HepG2 (cell line): ENCODE data around the gene DNAJC4. TPM values are rescaled to one million over a fixed set of nuclear protein-coding genes. Genes with fewer than 3 reads are reported as not detected.

ENCODE experiments used
- ATAC-seq: fragments of 200-7000 bp; cut with Tn5 transposase; 3 replicates; pipeline ENCODE4 v1.9.1; 2020; ENCODE audit warnings: mild to moderate bottlenecking, moderate library complexity
- BruUV-seq: library from RNA; stranded (reverse); fragments of 400-500 nt; replicated peaks from 2 replicates; lab custom pipeline; 2021; lab: Mats Ljungman, UMichigan
- CTCF ChIA-PET: fragments of 300-600 bp; formaldehyde crosslinking; extraction: SDS; loops from one replicate; lab custom pipeline; 2021; ENCODE audit warnings: low total read pairs, inconsistent platforms, low intra/inter-chr PET ratio; lab: Yijun Ruan, JAX
- POLR2A ChIA-PET: fragments of 350-600 bp; sonication (Branson Sonifier 250); formaldehyde crosslinking; loops from one replicate; lab custom pipeline; 2020; ENCODE audit warnings: antibody characterized with exemption, inconsistent platforms; lab: Yijun Ruan, JAX
- DNase-seq: peaks from one replicate; pipeline ENCODE4 v3.0.0-alpha.2; 2015; ENCODE audit warnings: low spot score
- FAIRE-seq: peaks from 3 replicates; lab custom pipeline; 2011; peaks lifted over from hg19 to GRCh38; lab: Jason Lieb, UNC
- H2AFZ ChIP-seq: one replicate; pipeline ENCODE4 v1.6.1; 2011; ENCODE audit warnings: low read length, inconsistent platforms
- H3K27ac ChIP-seq: fragments of 300-600 bp; 3 replicates; pipeline ENCODE4 v1.8.0; 2011; ENCODE audit warnings: mixed run types, mild to moderate bottlenecking, mixed read lengths, low read length, inconsistent platforms; ENCODE audit not compliant: insufficient read depth; ENCODE audit errors: extremely low read length
- H3K27me3 ChIP-seq, 2 experiments: fragments of 200-600 bp in 1 of 2; 2 replicates in 1 of 2; 3 replicates in 1 of 2; pipeline versions ENCODE4 v1.6.0 to v1.8.0; 2011; ENCODE audit warnings: low read length in 2 of 2, mild to moderate bottlenecking in 2 of 2, moderate library complexity in 2 of 2, inconsistent platforms in 1 of 2; ENCODE audit not compliant: insufficient read depth in 2 of 2, control insufficient read depth in 1 of 2
- H3K36me3 ChIP-seq, 2 experiments: fragments of 200-600 bp in 1 of 2; replicated peaks in 1 of 2; 2 replicates in 1 of 2; 3 replicates in 1 of 2; pipeline versions ENCODE4 v1.5.1 to v1.8.0; 2011; ENCODE audit warnings: low read length in 2 of 2, inconsistent platforms in 1 of 2; ENCODE audit not compliant: insufficient read depth in 2 of 2, control insufficient read depth in 1 of 2
- H3K4me1 ChIP-seq: 2 replicates; pipeline ENCODE4 v1.5.1; 2012; ENCODE audit warnings: low read length, inconsistent platforms; ENCODE audit not compliant: insufficient read depth
- H3K4me2 ChIP-seq: 2 replicates; pipeline ENCODE4 v1.6.0; 2011; ENCODE audit warnings: low read depth, low read length, inconsistent platforms
- H3K4me3 ChIP-seq, 3 experiments: fragments of 200-600 bp in 1 of 3; sonication (generic), shearing (Covaris generic) in 1 of 3; replicated peaks in 1 of 3; 2 replicates each; pipeline ENCODE4 v1.5.1; 2011 to 2016; ENCODE audit warnings: low read length in 3 of 3, inconsistent platforms in 2 of 3, low read depth in 2 of 3, mild to moderate bottlenecking in 2 of 3, control low read depth in 1 of 3, mixed read lengths in 1 of 3; ENCODE audit not compliant: insufficient read depth in 1 of 3
- H3K79me2 ChIP-seq: one replicate; pipeline ENCODE4 v1.6.1; 2011; ENCODE audit warnings: low read length, inconsistent platforms; ENCODE audit not compliant: insufficient read depth
- H3K9ac ChIP-seq: 2 replicates; pipeline ENCODE4 v1.6.0; 2011; ENCODE audit warnings: mild to moderate bottlenecking, low read depth, low read length, inconsistent platforms; ENCODE audit not compliant: insufficient read depth
- H3K9me3 ChIP-seq: 2 replicates; pipeline ENCODE4 v1.5.1; 2012; ENCODE audit warnings: mild to moderate bottlenecking, low read length
- H4K20me1 ChIP-seq: 2 replicates; pipeline ENCODE4 v1.6.0; 2011; ENCODE audit warnings: inconsistent platforms, mild to moderate bottlenecking, low read length, moderate library complexity; ENCODE audit not compliant: insufficient read depth
- ARNT ChIP-seq: fragments of 450-650 bp; IDR thresholded peaks from 2 replicates; pipeline ENCODE4 v1.6.1; 2017
- FLYWCH1 ChIP-seq: sonication (generic); formaldehyde crosslinking; IDR thresholded peaks from 2 replicates; pipeline ENCODE4 v1.8.1; 2023; ENCODE audit warnings: mild to moderate bottlenecking, missing genetic modification reagents
- GMEB2 ChIP-seq: IDR thresholded peaks from 2 replicates; pipeline ENCODE4 v1.6.1; 2016; ENCODE audit warnings: missing biosample characterization, missing genetic modification reagents, low read depth
- HOXA9 ChIP-seq: sonication (generic); formaldehyde crosslinking; IDR thresholded peaks from 2 replicates; pipeline ENCODE4 v1.8.1; 2022; ENCODE audit warnings: missing genetic modification reagents, mild to moderate bottlenecking, moderate library complexity, borderline replicate concordance
- MAF1 ChIP-seq: sonication (generic); formaldehyde crosslinking; IDR thresholded peaks from 2 replicates; pipeline ENCODE4 v1.5.0; 2020; ENCODE audit warnings: missing genetic modification reagents, borderline replicate concordance
- MEIS2 ChIP-seq: sonication (generic); formaldehyde crosslinking; IDR thresholded peaks from 2 replicates; pipeline ENCODE4 v1.9.0; 2021; ENCODE audit warnings: mild to moderate bottlenecking, missing genetic modification reagents
- NFKB2 ChIP-seq: sonication (generic); formaldehyde crosslinking; IDR thresholded peaks from 2 replicates; pipeline ENCODE4 v1.4.0; 2020; ENCODE audit warnings: missing genetic modification reagents, borderline replicate concordance
- NONO ChIP-seq, 2 experiments: fragments of 450-650 bp in 1 of 2; sonication (generic) in 1 of 2; formaldehyde crosslinking in 1 of 2; IDR thresholded peaks in 1 of 2; conservative IDR thresholded peaks in 1 of 2; 2 replicates each; pipeline versions ENCODE4 v1.6.1 to v1.8.0; 2017 to 2022; ENCODE audit warnings: mild to moderate bottlenecking in 1 of 2, missing genetic modification reagents in 1 of 2, moderate library complexity in 1 of 2
- ZNF136 ChIP-seq: sonication (generic); formaldehyde crosslinking; IDR thresholded peaks from 2 replicates; pipeline ENCODE4 v1.8.1; 2022; ENCODE audit warnings: low read depth, mild to moderate bottlenecking, moderate library complexity, missing genetic modification reagents
- ZNF484 ChIP-seq: sonication (generic); formaldehyde crosslinking; IDR thresholded peaks from 2 replicates; pipeline ENCODE4 v1.5.1; 2020; ENCODE audit warnings: mild to moderate bottlenecking, low read depth, missing genetic modification reagents, borderline replicate concordance
- ZNF549 ChIP-seq: sonication (generic); formaldehyde crosslinking; IDR thresholded peaks from 2 replicates; pipeline ENCODE4 v1.5.0; 2020; ENCODE audit warnings: missing genetic modification reagents
- WGBS: methylation state at CpG from one replicate; pipeline ENCODE4 v1.1.6; 2017; ENCODE audit warnings: low lambda C conversion rate; 5-methylcytosine and 5-hydroxymethylcytosine counted together
- in situ Hi-C: cut with HindIII; loops from 2 replicates; pipeline ENCODE4 v1.10.0; 2017; ENCODE audit warnings: low pct_unique_long_range_greater_than_20kb; ENCODE audit not compliant: extremely low pct_ligation_motif_present
- intact Hi-C: fragments of 100-400 bp; cut with micrococcal nuclease; formaldehyde crosslinking; loops from one replicate; pipeline ENCODE4 v1.10.0; 2022; ENCODE audit not compliant: unreplicated experiment
- polyA plus RNA-seq, 8 experiments: library from polyadenylated mRNA; depleted of rRNA in 3 of 8; stranded (reverse) in 7 of 8; unstranded in 1 of 8; fragments of >200 nt; fragmentation: Illumina TruSeq in 4 of 8; extraction: Trizol in 4 of 8; gene quantifications; 2 replicates each; pipeline versions ENCODE4 v1.2.1 to v1.2.3, GENCODE V29; 2011 to 2016; ENCODE audit warnings: low read depth in 4 of 8, missing spikeins in 1 of 8, mixed read lengths in 1 of 8; ENCODE audit not compliant: insufficient read depth in 1 of 8
- total RNA-seq, 5 experiments: library from RNA; depleted of rRNA; stranded (reverse); fragments of >200 nt; fragmentation: Illumina TruSeq; extraction: Trizol; gene quantifications; 2 replicates each; pipeline ENCODE4 v1.2.3, GENCODE V29; 2016; ENCODE audit warnings: low read depth in 1 of 5
- TF ChIP-seq, protein P1 (sequence below): IDR thresholded peaks from 2 replicates; pipeline ENCODE4 v1.6.1; 2016; ENCODE audit warnings: mild to moderate bottlenecking

The DNAJC4 gene
- total and polyA plus RNA-seq, 2 of the 13 experiments (the other 11 are each of a cell fraction or from before 2014, with no cell fraction given), result 10.3 to 60.8 TPM

GRCh38 chr11:64262271-64263002 is 32.1 kb downstream of the DNAJC4 start:
- Histone ChIP-seq H3K9ac (no peak overlapping the region), H3K27me3 (no peaks in the 10 kb centered on the region), H3K9me3 (no peaks in the 10 kb centered on the region), H3K4me3 (no peak overlapping the region), H3K36me3 (peaks cover 9 to 35% of the 10 kb centered on the region in 2 experiments; a peak in 4 of 5 replicates), H3K4me2 (no peak overlapping the region), H2AFZ (no peak overlapping the region), H3K4me1 (no peaks in the 10 kb centered on the region), H3K79me2 (no peaks in the 10 kb centered on the region), H3K27ac (no peak overlapping the region), H4K20me1 (no peaks in the 10 kb centered on the region)
- in situ Hi-C loops (no loop called here), intact Hi-C loops (no loop called here)
- 98% methylated on average over 34 of the region's 42 CpGs for WGBS
- ChIA-PET CTCF (no interaction called here), POLR2A (no interaction called here)
- FAIRE-seq, result no peak
- no peak for ATAC-seq
- no peak for TF ChIP-seq NONO (IDR thresholded peaks at IDR 0.05)
- no peak for TF ChIP-seq NONO (CRISPR knock-in tag; conservative IDR thresholded peaks at IDR 0.05)
- TF ChIP-seq FLYWCH1 (CRISPR knock-in tag), result no peak
- no peak for TF ChIP-seq ARNT
- no peak for TF ChIP-seq ZNF136 (CRISPR knock-in tag)
- no peak for TF ChIP-seq MEIS2 (CRISPR knock-in tag)
- no peak for TF ChIP-seq GMEB2 (CRISPR knock-in tag)
- TF ChIP-seq NFKB2 (CRISPR knock-in tag), result no peak
- no peak for TF ChIP-seq ZNF549
- TF ChIP-seq, protein P1, sequence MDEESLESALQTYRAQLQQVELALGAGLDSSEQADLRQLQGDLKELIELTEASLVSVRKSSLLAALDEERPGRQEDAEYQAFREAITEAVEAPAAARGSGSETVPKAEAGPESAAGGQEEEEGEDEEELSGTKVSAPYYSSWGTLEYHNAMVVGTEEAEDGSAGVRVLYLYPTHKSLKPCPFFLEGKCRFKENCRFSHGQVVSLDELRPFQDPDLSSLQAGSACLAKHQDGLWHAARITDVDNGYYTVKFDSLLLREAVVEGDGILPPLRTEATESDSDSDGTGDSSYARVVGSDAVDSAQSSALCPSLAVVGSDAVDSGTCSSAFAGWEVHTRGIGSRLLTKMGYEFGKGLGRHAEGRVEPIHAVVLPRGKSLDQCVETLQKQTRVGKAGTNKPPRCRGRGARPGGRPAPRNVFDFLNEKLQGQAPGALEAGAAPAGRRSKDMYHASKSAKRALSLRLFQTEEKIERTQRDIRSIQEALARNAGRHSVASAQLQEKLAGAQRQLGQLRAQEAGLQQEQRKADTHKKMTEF (CRISPR knock-in tag), result no peak
- TF ChIP-seq MAF1 (CRISPR knock-in tag), result no peak
- no peak for TF ChIP-seq ZNF484 (CRISPR knock-in tag)
- no peak for TF ChIP-seq HOXA9 (CRISPR knock-in tag)
- no peak for DNase-seq
- no TSS peak for BruUV-seq
